HCT116 (cell line): ENCODE results near the gene RCSD1. TPM values are rescaled to one million over a fixed set of nuclear protein-coding genes. Genes with fewer than 3 reads are reported as not detected.

Experiments used
- ATAC-seq: fragments of 200-7000 bp; cut with Tn5 transposase; 2 replicates; pipeline ENCODE4 v1.9.1; 2020; ENCODE audit warnings: mild to moderate bottlenecking, moderate library complexity
- BruUV-seq: library from RNA; stranded (reverse); fragments of 400-500 nt; replicated peaks from 2 replicates; lab custom pipeline; 2021; lab: Mats Ljungman, UMichigan
- CTCF ChIA-PET: fragments of 300-600 bp; sonication (Branson Sonifier 250); formaldehyde crosslinking; loops from one replicate; lab custom pipeline; 2021; ENCODE audit warnings: antibody characterized with exemption; lab: Charles Lee
- POLR2A ChIA-PET: fragments of 300-600, 350-600 bp; sonication (Branson Sonifier 250); formaldehyde crosslinking; loops from one replicate; lab custom pipeline; 2021; ENCODE audit warnings: antibody characterized with exemption; lab: Charles Lee
- RAD21 ChIA-PET, 2 experiments: fragments of 300-600 bp; sonication (Branson Sonifier 250); formaldehyde crosslinking; loops; one replicate each; lab custom pipeline; 2023; ENCODE audit warnings: low total read pairs in 2 of 2; ENCODE audit not compliant: uncharacterized antibody in 2 of 2, unreplicated experiment in 2 of 2, low non-redundant PET in 1 of 2; lab: Charles Lee
- DNase-seq: peaks from one replicate; pipeline ENCODE4 v3.0.0-alpha.2; 2010; ENCODE audit warnings: low read depth, low spot score
- H2AFZ ChIP-seq: fragments of 200-600 bp; shearing (Covaris generic), sonication (generic); 2 replicates; pipeline ENCODE4 v1.6.1; 2017; ENCODE audit warnings: low read depth, mixed run types, mixed read lengths, antibody characterized with exemption, low read length; ENCODE audit not compliant: poor library complexity, severe bottlenecking
- H3K27ac ChIP-seq: 2 replicates; pipeline ENCODE4 v1.5.1; 2012; ENCODE audit warnings: low read depth, low read length
- H3K27me3 ChIP-seq: fragments of 200-600 bp; sonication (generic); 2 replicates; pipeline ENCODE4 v1.6.1; 2016; ENCODE audit warnings: mixed run types, low read length, mixed read lengths; ENCODE audit not compliant: insufficient read depth
- H3K36me3 ChIP-seq, 2 experiments: fragments of 200-500 bp in 1 of 2; fragments of 200-600 bp in 1 of 2; sonication (Bioruptor generic) in 1 of 2; sonication (generic) in 1 of 2; 2 replicates each; pipeline versions ENCODE4 v1.5.1 to v1.6.1; 2014 to 2016; ENCODE audit warnings: low read length in 2 of 2, inconsistent platforms in 1 of 2, mixed read lengths in 1 of 2, mixed run types in 1 of 2; ENCODE audit not compliant: insufficient read depth in 2 of 2, control insufficient read depth in 1 of 2
- H3K4me1 ChIP-seq, 2 experiments: fragments of 200-600 bp in 1 of 2; sonication (generic) in 1 of 2; 2 replicates each; pipeline versions ENCODE4 v1.5.1 to v1.6.1; 2012 to 2017; ENCODE audit warnings: low read length in 2 of 2, inconsistent platforms in 1 of 2, mild to moderate bottlenecking in 1 of 2, mixed read lengths in 1 of 2, mixed run types in 1 of 2, moderate library complexity in 1 of 2; ENCODE audit not compliant: insufficient read depth in 2 of 2, control insufficient read depth in 1 of 2
- H3K4me2 ChIP-seq: fragments of 200-600 bp; sonication (generic); 2 replicates; pipeline ENCODE4 v1.6.1; 2017; ENCODE audit warnings: mixed run types, low read length, mixed read lengths
- H3K4me3 ChIP-seq, 2 experiments: fragments of 200-600 bp in 1 of 2; sonication (generic) in 1 of 2; replicated peaks in 1 of 2; 2 replicates each; pipeline ENCODE4 v1.5.1; 2011 to 2016; ENCODE audit warnings: low read length in 2 of 2, control low read depth in 1 of 2, low read depth in 1 of 2, mild to moderate bottlenecking in 1 of 2, mixed read lengths in 1 of 2, mixed run types in 1 of 2
- H3K79me2 ChIP-seq: fragments of 200-600 bp; sonication (generic); 2 replicates; pipeline ENCODE4 v1.6.1; 2017; ENCODE audit warnings: mild to moderate bottlenecking, mixed run types, low read length, moderate library complexity, mixed read lengths; ENCODE audit not compliant: insufficient read depth
- H3K9ac ChIP-seq: fragments of 200-600 bp; sonication (generic); 2 replicates; pipeline ENCODE4 v1.6.1; 2016; ENCODE audit warnings: low read length, mixed read lengths
- H3K9me2 ChIP-seq: fragments of 200-600 bp; sonication (generic), shearing (Covaris generic); 2 replicates; pipeline ENCODE4 v1.6.1; 2017; ENCODE audit warnings: mixed run types, mild to moderate bottlenecking, moderate library complexity; ENCODE audit not compliant: insufficient read depth
- H3K9me3 ChIP-seq, 2 experiments: fragments of 200-500 bp in 1 of 2; fragments of 200-600 bp in 1 of 2; sonication (Bioruptor generic) in 1 of 2; sonication (generic) in 1 of 2; 2 replicates each; pipeline ENCODE4 v1.6.1; 2014 to 2017; ENCODE audit warnings: low read length in 2 of 2, mixed read lengths in 2 of 2, inconsistent platforms in 1 of 2, low read depth in 1 of 2, mild to moderate bottlenecking in 1 of 2, mixed run types in 1 of 2, moderate library complexity in 1 of 2; ENCODE audit not compliant: control insufficient read depth in 1 of 2, insufficient read depth in 1 of 2
- H4K20me1 ChIP-seq: fragments of 200-600 bp; sonication (generic), shearing (Covaris generic); 2 replicates; pipeline ENCODE4 v1.6.1; 2017; ENCODE audit warnings: mixed run types, mild to moderate bottlenecking, moderate library complexity; ENCODE audit not compliant: insufficient read depth
- ATF3 ChIP-seq: IDR thresholded peaks from 2 replicates; pipeline ENCODE4 v1.6.1; 2012
- CEBPB ChIP-seq: IDR thresholded peaks from 2 replicates; pipeline ENCODE4 v1.6.1; 2012; ENCODE audit warnings: low read depth
- EGR1 ChIP-seq: IDR thresholded peaks from 2 replicates; pipeline ENCODE4 v1.6.1; 2012; ENCODE audit warnings: low read depth
- EZH2phosphoT487 ChIP-seq: fragments of 200-600 bp; IDR thresholded peaks from 2 replicates; pipeline ENCODE4 v1.6.1; 2018; ENCODE audit warnings: antibody characterized with exemption, borderline replicate concordance
- FOSL1 ChIP-seq: IDR thresholded peaks from 2 replicates; pipeline ENCODE4 v1.6.1; 2012; ENCODE audit warnings: low read depth
- POLR2A ChIP-seq: IDR thresholded peaks from 2 replicates; pipeline ENCODE4 v1.7.0; 2011; ENCODE audit warnings: borderline replicate concordance; ENCODE audit not compliant: insufficient read depth, insufficient read length; ENCODE audit errors: extremely low read depth
- POLR2AphosphoS5 ChIP-seq: IDR thresholded peaks from 2 replicates; pipeline ENCODE4 v1.6.1; 2011; ENCODE audit warnings: mild to moderate bottlenecking, low read depth, low read length, moderate library complexity
- RAD21 ChIP-seq: IDR thresholded peaks from 2 replicates; pipeline ENCODE4 v1.6.1; 2012; ENCODE audit warnings: low read depth, mild to moderate bottlenecking
- SRF ChIP-seq: IDR thresholded peaks from 2 replicates; pipeline ENCODE4 v1.6.1; 2012; ENCODE audit warnings: low read depth
- YY1 ChIP-seq: IDR thresholded peaks from 2 replicates; pipeline ENCODE4 v1.6.1; 2011; ENCODE audit warnings: low read length, low read depth, moderate library complexity, mild to moderate bottlenecking; ENCODE audit not compliant: insufficient replicate concordance; ENCODE audit errors: extremely low read depth
- ZBTB33 ChIP-seq: IDR thresholded peaks from 2 replicates; pipeline ENCODE4 v1.6.1; 2011; ENCODE audit warnings: mild to moderate bottlenecking, low read length, moderate library complexity; ENCODE audit not compliant: insufficient replicate concordance; ENCODE audit errors: extremely low read depth
- intact Hi-C: fragments of 100-400 bp; cut with micrococcal nuclease; formaldehyde crosslinking; loops from 2 replicates; pipeline ENCODE4 v1.10.0; 2022
- total RNA-seq: library from RNA; stranded (reverse); gene quantifications from one replicate; pipeline ENCODE4 v1.2.1, GENCODE V29; 2021; ENCODE audit not compliant: unreplicated experiment

Gene RCSD1
- total RNA-seq, 1 experiment from 2014 or later, result 0.15 TPM

- RAD21 ChIA-PET, result no interaction called here
- no peak overlapping the region for H2AFZ ChIP-seq
- no peaks in the 10 kb centered on the region for H3K9me2 ChIP-seq
- H3K36me3 ChIP-seq, result no peaks in the 10 kb centered on the region
- CTCF ChIA-PET, result no interaction called here
- H3K27me3 ChIP-seq, result no peaks in the 10 kb centered on the region
- intact Hi-C loops, result no loop called here
- H3K4me2 ChIP-seq, result no peak overlapping the region
- no peak for DNase-seq
- no peak overlapping the region for H3K4me3 ChIP-seq
- POLR2A ChIA-PET, result no interaction called here
- H3K27ac ChIP-seq, result no peak overlapping the region
- no peak overlapping the region for H3K9ac ChIP-seq
- no peaks in the 10 kb centered on the region for H3K79me2 ChIP-seq
- BruUV-seq, result no TSS peak
- no peak for ATAC-seq
- no peaks in the 10 kb centered on the region for H3K4me1 ChIP-seq
- no peaks in the 10 kb centered on the region for H4K20me1 ChIP-seq
- no peaks in the 10 kb centered on the region for H3K9me3 ChIP-seq
- TF ChIP-seq SRF (no peak), YY1 (no peak), POLR2A (no peak), ATF3 (no peak), POLR2AphosphoS5 (no peak), FOSL1 (no peak), EGR1 (no peak), CEBPB (no peak), ZBTB33 (no peak), EZH2phosphoT487 (no peak), RAD21 (no peak)
Measured at GRCh38 chr1:167628741-167629515, 1.1 kb upstream of the RCSD1 start.
